GM19328 (cell line): ENCODE measurements around the gene OSGIN1.
"Not testable (repeated sequence)": the region's sequence is repeated elsewhere in the genome, so short reads cannot be mapped to it uniquely, and the experiment has no call there.

ENCODE experiments used
- ATAC-seq: cut with Tn5 transposase; IDR thresholded peaks from one replicate; pipeline ENCODE4 v1.9.1; 2021; ENCODE audit warnings: mild to moderate bottlenecking, moderate library complexity; ENCODE audit not compliant: unreplicated experiment

Gene OSGIN1

GRCh38 chr16:83940119-83940518, 12.9 kb upstream of the OSGIN1 start:
- ATAC-seq = no peak

- ATAC-seq = no peak
Observed at GRCh38 chr16:83940630-83941378, 12.2 kb upstream of the OSGIN1 start.

- ATAC-seq = not testable (repeated sequence)
Observed at GRCh38 chr16:83941546-83941945, 11.5 kb upstream of the OSGIN1 start.

- ATAC-seq = no peak
Observed at GRCh38 chr16:83942074-83942473, 11.0 kb upstream of the OSGIN1 start.

- ATAC-seq = no peak
Observed at GRCh38 chr16:83942815-83943515, 10.1 kb upstream of the OSGIN1 start.

- ATAC-seq = no peak
Observed at GRCh38 chr16:83943516-83944050, 9.5 kb upstream of the OSGIN1 start.

- no peak for ATAC-seq
Observed at GRCh38 chr16:83945587-83945986, 7.5 kb upstream of the OSGIN1 start.

GRCh38 chr16:83946154-83946780, 6.8 kb upstream of the OSGIN1 start:
- no peak for ATAC-seq

GRCh38 chr16:83946781-83947566, 6.1 kb upstream of the OSGIN1 start:
- ATAC-seq = no peak

- no peak for ATAC-seq
Observed at GRCh38 chr16:83947642-83948234, 5.3 kb upstream of the OSGIN1 start.

- ATAC-seq = no peak
Observed at GRCh38 chr16:83948914-83949723, 3.9 kb upstream of the OSGIN1 start.

GRCh38 chr16:83949724-83950001, 3.4 kb upstream of the OSGIN1 start:
- no peak for ATAC-seq

GRCh38 chr16:83950862-83951399, 2.1 kb upstream of the OSGIN1 start:
- not testable (repeated sequence) for ATAC-seq

GRCh38 chr16:83951544-83951943, 1.5 kb upstream of the OSGIN1 start:
- no peak for ATAC-seq

- ATAC-seq = no peak
Observed at GRCh38 chr16:83952587-83952939, 477 bp upstream of the OSGIN1 start.

- ATAC-seq = no peak
Observed at GRCh38 chr16:83953796-83954576, 946 bp downstream of the OSGIN1 start.

- no peak for ATAC-seq
Observed at GRCh38 chr16:83954577-83955016, 1.6 kb downstream of the OSGIN1 start.

GRCh38 chr16:83955218-83956130, 2.4 kb downstream of the OSGIN1 start:
- no peak for ATAC-seq
